Loucy (cell line): ENCODE measurements around the gene RICTOR.

Source experiments
- H2AFZ ChIP-seq: fragments of 200-600 bp; sonication (generic); 2 replicates; pipeline ENCODE4 v1.6.0; 2016; ENCODE audit warnings: antibody characterized with exemption, mild to moderate bottlenecking, low read length, moderate library complexity
- H3F3A ChIP-seq: fragments of 200-600 bp; 2 replicates; pipeline ENCODE4 v1.6.0; 2016; ENCODE audit warnings: antibody characterized with exemption, low read depth, mild to moderate bottlenecking
- H3K27me3 ChIP-seq: fragments of 200-600 bp; sonication (generic); 2 replicates; pipeline ENCODE4 v1.6.1; 2014; ENCODE audit warnings: low read length, mild to moderate bottlenecking; ENCODE audit not compliant: insufficient read depth, poor library complexity, severe bottlenecking
- H3K36me3 ChIP-seq: fragments of 200-600 bp; sonication (generic); 2 replicates; pipeline ENCODE4 v1.6.1; 2016; ENCODE audit warnings: low read length; ENCODE audit not compliant: insufficient read depth
- H3K4me1 ChIP-seq: fragments of 200-600 bp; sonication (generic); 2 replicates; pipeline ENCODE4 v1.5.1; 2014; ENCODE audit warnings: low read length, mild to moderate bottlenecking; ENCODE audit not compliant: insufficient read depth, poor library complexity, severe bottlenecking
- H3K4me2 ChIP-seq: fragments of 200-600 bp; sonication (generic); 2 replicates; pipeline ENCODE4 v1.6.0; 2014; ENCODE audit warnings: antibody characterized with exemption, low read length, low read depth, mild to moderate bottlenecking; ENCODE audit not compliant: poor library complexity, severe bottlenecking
- H3K4me3 ChIP-seq: fragments of 200-600 bp; sonication (generic); 2 replicates; pipeline ENCODE4 v1.5.1; 2014; ENCODE audit warnings: low read length, mild to moderate bottlenecking, mixed read lengths; ENCODE audit not compliant: poor library complexity, severe bottlenecking
- H3K79me2 ChIP-seq: fragments of 200-600 bp; sonication (generic); 2 replicates; pipeline ENCODE4 v1.6.1; 2014; ENCODE audit warnings: low read length; ENCODE audit not compliant: insufficient read depth
- H3K9ac ChIP-seq: fragments of 200-600 bp; sonication (generic); 2 replicates; pipeline ENCODE4 v1.6.0; 2014; ENCODE audit warnings: mild to moderate bottlenecking, low read depth, low read length, moderate library complexity; ENCODE audit not compliant: poor library complexity, severe bottlenecking
- H3K9me2 ChIP-seq: fragments of 200-600 bp; sonication (generic); replicated peaks from 2 replicates; pipeline ENCODE4 v1.6.1; 2016; ENCODE audit warnings: low read depth, low read length, mixed read lengths
- H3K9me3 ChIP-seq: fragments of 200-600 bp; sonication (generic); 2 replicates; pipeline ENCODE4 v1.6.1; 2014; ENCODE audit warnings: mild to moderate bottlenecking, antibody characterized with exemption, low read length, low read depth; ENCODE audit not compliant: insufficient read depth
- H4K20me1 ChIP-seq: fragments of 200-600 bp; sonication (generic); 2 replicates; pipeline ENCODE4 v1.6.0; 2014; ENCODE audit warnings: antibody characterized with exemption, low read length, mild to moderate bottlenecking; ENCODE audit not compliant: insufficient read depth, poor library complexity, severe bottlenecking
- EZH2phosphoT487 ChIP-seq: fragments of 200-600 bp; IDR thresholded peaks from 2 replicates; pipeline ENCODE4 v1.6.1; 2018; ENCODE audit warnings: antibody characterized with exemption, mild to moderate bottlenecking, moderate library complexity, borderline replicate concordance
- TF ChIP-seq, protein P1 (sequence below): fragments of 200-600 bp; sonication (generic); conservative IDR thresholded peaks from 2 replicates; pipeline ENCODE4 v1.5.1; 2014; ENCODE audit warnings: mild to moderate bottlenecking, antibody characterized with exemption, low read length

The RICTOR gene

DNA sequence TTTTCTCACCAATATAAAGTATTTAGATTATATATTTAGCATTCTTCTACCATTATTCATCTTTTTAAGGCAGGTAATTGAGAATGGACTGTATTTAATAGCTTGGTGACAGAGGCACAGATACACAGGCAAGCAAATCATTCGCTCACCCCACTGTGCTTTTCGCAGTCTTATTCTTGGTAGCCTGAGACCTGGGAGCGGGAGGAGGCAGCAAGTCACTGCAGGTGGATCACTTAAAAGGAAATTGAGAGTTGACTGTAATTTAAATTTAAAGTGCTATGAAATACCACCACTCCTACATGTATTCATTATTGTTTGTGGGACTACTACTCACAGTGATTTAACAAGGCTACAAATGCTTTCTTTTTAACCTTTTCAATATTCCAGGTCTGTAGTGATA, 9.7 kb downstream of the RICTOR start:
- peaks cover 10% of the 10 kb centered on the region; the same call in 1 of the 2 replicates for H3K9me3 ChIP-seq
- peaks cover 27% of the 10 kb centered on the region for H3K36me3 ChIP-seq
- H3K4me2 ChIP-seq = peak overlapping the region; percentile 31
- H3K9ac ChIP-seq = no peak overlapping the region
- H3K9me2 ChIP-seq = no peaks in the 10 kb centered on the region
- H2AFZ ChIP-seq = no peak overlapping the region
- peaks cover 100% of the 10 kb centered on the region for H3K79me2 ChIP-seq
- H4K20me1 ChIP-seq = peaks cover 60% of the 10 kb centered on the region
- no peak for TF ChIP-seq EZH2phosphoT487
- TF ChIP-seq, protein P1, sequence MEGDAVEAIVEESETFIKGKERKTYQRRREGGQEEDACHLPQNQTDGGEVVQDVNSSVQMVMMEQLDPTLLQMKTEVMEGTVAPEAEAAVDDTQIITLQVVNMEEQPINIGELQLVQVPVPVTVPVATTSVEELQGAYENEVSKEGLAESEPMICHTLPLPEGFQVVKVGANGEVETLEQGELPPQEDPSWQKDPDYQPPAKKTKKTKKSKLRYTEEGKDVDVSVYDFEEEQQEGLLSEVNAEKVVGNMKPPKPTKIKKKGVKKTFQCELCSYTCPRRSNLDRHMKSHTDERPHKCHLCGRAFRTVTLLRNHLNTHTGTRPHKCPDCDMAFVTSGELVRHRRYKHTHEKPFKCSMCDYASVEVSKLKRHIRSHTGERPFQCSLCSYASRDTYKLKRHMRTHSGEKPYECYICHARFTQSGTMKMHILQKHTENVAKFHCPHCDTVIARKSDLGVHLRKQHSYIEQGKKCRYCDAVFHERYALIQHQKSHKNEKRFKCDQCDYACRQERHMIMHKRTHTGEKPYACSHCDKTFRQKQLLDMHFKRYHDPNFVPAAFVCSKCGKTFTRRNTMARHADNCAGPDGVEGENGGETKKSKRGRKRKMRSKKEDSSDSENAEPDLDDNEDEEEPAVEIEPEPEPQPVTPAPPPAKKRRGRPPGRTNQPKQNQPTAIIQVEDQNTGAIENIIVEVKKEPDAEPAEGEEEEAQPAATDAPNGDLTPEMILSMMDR = no peak
- H3K4me3 ChIP-seq = no peak overlapping the region
- no peaks in the 10 kb centered on the region for H3F3A ChIP-seq
- peaks cover 34% of the 10 kb centered on the region for H3K4me1 ChIP-seq
- H3K27me3 ChIP-seq = no peaks in the 10 kb centered on the region

DNA sequence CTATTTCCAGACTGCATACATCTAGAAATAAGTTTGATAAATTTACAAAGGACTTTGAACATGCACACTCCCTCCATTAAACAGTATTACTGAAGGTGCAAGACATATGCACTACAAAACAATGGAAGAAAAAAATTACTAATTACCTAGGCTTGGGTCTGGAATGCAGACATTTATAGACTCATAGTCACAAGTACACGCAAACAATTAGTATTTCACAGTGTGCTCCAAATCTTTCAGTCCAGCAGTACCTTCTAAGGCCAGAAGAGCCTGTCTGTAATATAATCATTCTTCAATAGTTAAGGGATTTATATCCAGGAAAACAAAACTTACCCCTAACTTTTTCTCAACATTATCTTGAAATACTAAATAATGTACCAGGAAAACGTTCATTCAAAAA, 11.2 kb downstream of the RICTOR start:
- Histone ChIP-seq H3K9ac (no peak overlapping the region), H3K27me3 (no peaks in the 10 kb centered on the region), H3K9me2 (no peaks in the 10 kb centered on the region), H3K4me2 (peak overlapping the region; percentile 36), H3K36me3 (peaks cover 25% of the 10 kb centered on the region), H3K4me3 (no peak overlapping the region), H4K20me1 (peaks cover 71% of the 10 kb centered on the region), H3K9me3 (peaks cover 10% of the 10 kb centered on the region; the same call in 1 of the 2 replicates), H3F3A (no peaks in the 10 kb centered on the region), H3K4me1 (peaks cover 42% of the 10 kb centered on the region), H3K79me2 (peaks cover 99% of the 10 kb centered on the region), H2AFZ (no peak overlapping the region)
- TF ChIP-seq EZH2phosphoT487 = no peak
- TF ChIP-seq, protein P1 = no peak

DNA sequence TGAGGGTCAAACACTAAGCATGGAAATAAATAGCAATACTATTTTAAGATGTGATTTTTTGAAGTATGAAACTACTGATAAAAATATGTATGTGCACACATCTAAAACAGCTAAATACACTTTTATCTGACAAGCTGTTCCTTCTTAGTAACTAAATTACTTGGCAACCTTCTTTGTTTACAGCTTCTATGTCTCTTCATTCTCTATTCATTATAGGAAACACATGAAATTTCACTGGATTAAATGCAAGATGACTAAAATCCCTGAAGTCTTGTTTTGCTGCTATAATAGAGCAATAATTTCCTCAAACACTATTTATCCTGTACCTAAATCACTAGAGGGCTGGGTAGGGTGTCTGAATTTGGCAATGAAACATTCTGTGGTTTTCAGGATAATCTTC, 11.7 kb downstream of the RICTOR start:
- Histone ChIP-seq H3K79me2 (peaks cover 96% of the 10 kb centered on the region), H3K9ac (no peak overlapping the region), H3F3A (no peaks in the 10 kb centered on the region), H3K36me3 (peaks cover 20% of the 10 kb centered on the region), H3K4me1 (peaks cover 45% of the 10 kb centered on the region), H3K4me2 (peak overlapping the region; percentile 36), H2AFZ (no peak overlapping the region), H3K27me3 (no peaks in the 10 kb centered on the region), H4K20me1 (peaks cover 76% of the 10 kb centered on the region), H3K9me2 (no peaks in the 10 kb centered on the region), H3K4me3 (no peak overlapping the region), H3K9me3 (peaks cover 10% of the 10 kb centered on the region; the same call in 1 of the 2 replicates)
- TF ChIP-seq EZH2phosphoT487 = no peak
- TF ChIP-seq, protein P1 = no peak
